Psoas muscle (tissue), 8 donors: ENCODE results near the gene CTTNBP2. TPM values are rescaled to one million over a fixed set of nuclear protein-coding genes. Genes with fewer than 3 reads are reported as not detected.

Experiments used
- ATAC-seq, 4 donors: fragments of 200-7000 bp; cut with Tn5 transposase; one replicate each; pipeline ENCODE4 v1.9.1; 2020; ENCODE audit warnings: moderate library complexity in 3 of 4, mild to moderate bottlenecking in 2 of 4
- DNase-seq, 2 donors: peaks; one replicate each; pipeline ENCODE4 v3.0.0-alpha.2; 2020
- H3K27ac ChIP-seq: fragments of 200-600 bp; one replicate; pipeline ENCODE4 v1.8.0; 2022
- H3K27me3 ChIP-seq, 3 donors: fragments of 200-600 bp in 1 of 3; one replicate each; pipeline versions ENCODE4 v1.6.1 to v1.8.0; 2013 to 2022; ENCODE audit warnings: low read length in 2 of 3, mild to moderate bottlenecking in 2 of 3, moderate library complexity in 1 of 3; ENCODE audit not compliant: insufficient read depth in 3 of 3
- H3K36me3 ChIP-seq, 2 donors: fragments of 200-600 bp in 1 of 2; one replicate each; pipeline versions ENCODE4 v1.6.1 to v1.8.0; 2013 to 2022; ENCODE audit warnings: low read depth in 1 of 2, mild to moderate bottlenecking in 1 of 2, moderate library complexity in 1 of 2; ENCODE audit not compliant: insufficient read depth in 1 of 2
- H3K4me1 ChIP-seq: fragments of 200-600 bp; one replicate; pipeline ENCODE4 v1.8.0; 2022
- H3K4me3 ChIP-seq: fragments of 200-600 bp; one replicate; pipeline ENCODE4 v1.8.0; 2022; ENCODE audit warnings: mild to moderate bottlenecking
- H3K9me3 ChIP-seq: fragments of 200-600 bp; one replicate; pipeline ENCODE4 v1.8.0; 2022
- CTCF ChIP-seq: fragments of 200-600 bp; IDR thresholded peaks from one replicate; pipeline ENCODE4 v1.8.0; 2022; ENCODE audit warnings: antibody characterized with exemption
- WGBS, 3 donors: extraction: QIAGEN DNeasy Blood & Tissue Kit; methylation state at CpG; one replicate each; pipeline versions ENCODE4 v1.1.6 to v1.1.7; 2013; 5-methylcytosine and 5-hydroxymethylcytosine counted together
- intact Hi-C, 2 donors: fragments of 100-400 bp; cut with DNase I; formaldehyde crosslinking; loops; one replicate each; pipeline versions ENCODE4 v1.11.0 to v1.14.2; 2022
- polyA plus RNA-seq, 3 donors: library from polyadenylated mRNA; stranded (reverse); fragments of 200-250 nt; gene quantifications; one replicate each; pipeline ENCODE4 v1.2.3, GENCODE V29; 2013
- total RNA-seq, 4 donors: library from RNA; stranded (reverse); fragmentation: NEBNext Ultra II Directional in 2 of 4; extraction: Animal tissue kit (Norgen Biotek cat#: 25700) in 2 of 4; gene quantifications; one replicate each; pipeline versions ENCODE4 v1.2.1 to v1.2.4, GENCODE V29; 2021 to 2023
- donor health status: healthy with polysubstance abuse.
- donor health status: DM: no; HTN: no; CAD: no; lungs with moderate emphysema.
- donor health status: Bipolar disorder and iron deficiency.
- donor health status: healthy.
- donor health status: DM: yes; HTN: yes; CAD: no.
- donor health status: DM: no; HTN: no; CAD: no.
- donor health status: DM: no; HTN: no; CAD: no.
- donor health status: DM: yes; HTN: yes; CAD: no.

CTTNBP2 gene
- total and polyA plus RNA-seq, 7 donors, result 0.10 to 1.8 (median 0.38) TPM

DNA sequence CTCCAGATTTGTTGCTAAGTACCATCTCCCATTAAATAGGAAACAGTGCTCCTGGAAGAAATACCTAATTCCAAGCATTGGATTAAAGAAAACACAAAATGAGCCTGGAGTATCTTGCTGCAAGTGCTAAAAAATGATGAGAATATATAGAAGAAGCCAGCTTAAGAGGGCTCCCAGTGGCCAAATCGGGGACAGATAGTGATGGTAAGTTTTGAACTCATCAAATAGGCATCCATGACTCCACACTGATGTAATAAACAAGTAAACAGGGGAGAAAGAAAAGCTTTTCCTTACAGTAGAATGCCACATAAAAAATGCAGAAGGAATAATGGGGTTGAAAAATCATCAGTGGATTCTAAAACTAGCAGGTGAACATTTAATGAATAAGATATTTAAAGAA is 72.4 kb downstream of the CTTNBP2 start:
- intact Hi-C loops, result no loop called here
- 51 to 67% (median 67%) methylated on average over 1 of the region's 1 CpG for WGBS, 3 donors
- TF ChIP-seq CTCF, result no peak

GRCh38 chr7:117800406-117800805 is 72.8 kb downstream of the CTTNBP2 start:
- no peak for TF ChIP-seq CTCF
- H3K27ac ChIP-seq, result no peak overlapping the region
- no peaks in the 10 kb centered on the region for H3K4me1 ChIP-seq
- WGBS, 3 donors, result 72 to 81% (median 75%) methylated on average over 3 of the region's 3 CpGs
- DNase-seq, result no peak
- no peak for ATAC-seq
- intact Hi-C loops, result no loop called here
- H3K4me3 ChIP-seq, result no peak overlapping the region
- no peaks in the 10 kb centered on the region for H3K9me3 ChIP-seq
- H3K36me3 ChIP-seq, result no peaks in the 10 kb centered on the region
- H3K27me3 ChIP-seq, result peaks cover 0 to 4% (median 0%) of the 10 kb centered on the region in 3 donors

More for the DNA sequence above, 72.4 kb downstream of the CTTNBP2 start:
- ATAC-seq (no peak), DNase-seq (no peak)
- Histone ChIP-seq H3K36me3 (no peaks in the 10 kb centered on the region), H3K27ac (no peak overlapping the region), H3K4me1 (no peaks in the 10 kb centered on the region), H3K9me3 (no peaks in the 10 kb centered on the region), H3K4me3 (no peak overlapping the region), H3K27me3 (peaks cover 0 to 4% (median 0%) of the 10 kb centered on the region in 3 donors)

DNA sequence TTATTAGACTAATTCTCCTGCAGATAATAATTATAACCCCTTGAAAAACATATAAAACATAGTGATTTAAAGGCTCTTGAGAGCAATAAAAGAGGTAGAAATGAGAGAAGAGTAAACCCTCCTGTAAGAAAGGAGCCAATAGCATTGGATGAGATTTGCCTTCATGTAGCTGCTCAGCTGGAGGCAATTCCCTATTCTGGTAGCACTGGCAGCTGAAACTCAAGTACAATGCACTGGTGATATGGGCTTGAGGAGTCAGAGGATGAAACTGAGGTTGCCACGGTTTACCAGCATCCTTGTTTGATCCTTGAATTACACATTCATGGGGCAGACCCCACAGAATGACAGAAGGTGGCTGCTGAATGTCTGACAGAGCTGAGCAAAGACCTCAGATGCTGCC is 76.4 kb downstream of the CTTNBP2 start:
- H3K27me3 ChIP-seq, result peaks cover 0 to 4% (median 0%) of the 10 kb centered on the region in 3 donors
- ATAC-seq (no peak), DNase-seq (no peak)
- no peaks in the 10 kb centered on the region for H3K36me3 ChIP-seq
- H3K27ac ChIP-seq, result no peak overlapping the region
- no peaks in the 10 kb centered on the region for H3K4me1 ChIP-seq
- no peak for TF ChIP-seq CTCF
- WGBS, 3 donors, result 36 to 52% (median 45%) methylated on average over 1 of the region's 1 CpG
- H3K4me3 ChIP-seq, result no peak overlapping the region
- H3K9me3 ChIP-seq, result no peaks in the 10 kb centered on the region
- intact Hi-C loops, result no loop called here

DNA sequence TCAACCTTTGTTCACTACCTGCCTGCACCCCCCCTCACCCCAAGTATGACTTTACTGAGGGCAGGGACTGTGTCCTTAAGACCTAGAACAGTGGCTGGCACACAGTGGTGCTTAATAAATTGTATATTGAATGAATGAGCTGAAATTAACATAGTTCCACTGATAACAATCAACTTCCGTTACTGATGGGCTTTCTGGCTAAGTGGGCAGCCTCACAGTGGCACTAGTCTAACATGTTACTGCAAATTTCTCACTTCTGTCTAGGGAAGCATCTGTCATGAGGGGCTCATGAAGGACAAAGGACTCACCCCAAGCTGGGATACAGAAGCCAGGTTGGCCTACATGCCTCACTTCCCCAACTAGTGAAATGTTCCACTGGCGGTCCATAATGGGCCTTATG is 79.3 kb downstream of the CTTNBP2 start:
- Histone ChIP-seq H3K4me3 (no peak overlapping the region), H3K9me3 (no peaks in the 10 kb centered on the region), H3K27me3 (no peaks in the 10 kb centered on the region), H3K4me1 (no peaks in the 10 kb centered on the region), H3K27ac (no peak overlapping the region), H3K36me3 (no peaks in the 10 kb centered on the region)
- ATAC-seq (no peak), DNase-seq (no peak)
- no peak for TF ChIP-seq CTCF
- WGBS, 3 donors, result 92 to 97% (median 95%) methylated on average over 2 of the region's 2 CpGs
- intact Hi-C loops, result no loop called here

GRCh38 chr7:117793521-117793920 is 79.7 kb downstream of the CTTNBP2 start:
- no peak overlapping the region for H3K27ac ChIP-seq
- intact Hi-C loops, result no loop called here
- 87 to 90% (median 87%) methylated on average over 3 of the region's 3 CpGs for WGBS, 3 donors

More at GRCh38 chr7:117793521-117793920, 79.7 kb downstream of the CTTNBP2 start:
- no peaks in the 10 kb centered on the region for H3K9me3 ChIP-seq
- H3K36me3 ChIP-seq, result no peaks in the 10 kb centered on the region
- DNase-seq, result no peak
- H3K4me1 ChIP-seq, result no peaks in the 10 kb centered on the region
- H3K27me3 ChIP-seq, result no peaks in the 10 kb centered on the region
- no peak for TF ChIP-seq CTCF
- no peak overlapping the region for H3K4me3 ChIP-seq
- no peak for ATAC-seq
